Astrocyte (in vitro differentiated cells and primary cell): ENCODE measurements around the gene NCAPH2.

Experiments used
- CTCF ChIP-seq: IDR thresholded peaks from 2 replicates; pipeline ENCODE4 v1.5.1; 2011; ENCODE audit warnings: low read depth, mild to moderate bottlenecking, inconsistent platforms, low read length, moderate library complexity; ENCODE audit not compliant: insufficient read depth
- EZH2 ChIP-seq: IDR thresholded peaks from 2 replicates; pipeline ENCODE4 v1.6.1; 2012; ENCODE audit warnings: mild to moderate bottlenecking, low read length, inconsistent platforms; ENCODE audit not compliant: insufficient read depth

GRCh38 chr22:50463188-50463900, 44.7 kb upstream of the NCAPH2 start:
- TF ChIP-seq CTCF, result no peak
- TF ChIP-seq EZH2, result no peak
